Cardiac fibroblast (primary cell): Measurements from ENCODE around the gene ARHGEF1.

Experiments used
- DNase-seq, 2 donors: peaks; one replicate each; pipeline versions ENCODE4 v3.0.0 to v3.0.0-alpha.2; 2010; ENCODE audit warnings: low read depth in 2 of 2
- H3K4me3 ChIP-seq, 2 donors: replicated peaks in 1 of 2; 1 replicate in 1 of 2; 2 replicates in 1 of 2; pipeline ENCODE4 v1.5.1; 2011; ENCODE audit warnings: low read depth in 2 of 2, low read length in 2 of 2, mild to moderate bottlenecking in 2 of 2, moderate library complexity in 1 of 2
- CTCF ChIP-seq: IDR thresholded peaks from one replicate; pipeline ENCODE4 v1.5.1; 2011; ENCODE audit warnings: low read depth, mild to moderate bottlenecking, low read length, inconsistent platforms

ARHGEF1 gene

DNA sequence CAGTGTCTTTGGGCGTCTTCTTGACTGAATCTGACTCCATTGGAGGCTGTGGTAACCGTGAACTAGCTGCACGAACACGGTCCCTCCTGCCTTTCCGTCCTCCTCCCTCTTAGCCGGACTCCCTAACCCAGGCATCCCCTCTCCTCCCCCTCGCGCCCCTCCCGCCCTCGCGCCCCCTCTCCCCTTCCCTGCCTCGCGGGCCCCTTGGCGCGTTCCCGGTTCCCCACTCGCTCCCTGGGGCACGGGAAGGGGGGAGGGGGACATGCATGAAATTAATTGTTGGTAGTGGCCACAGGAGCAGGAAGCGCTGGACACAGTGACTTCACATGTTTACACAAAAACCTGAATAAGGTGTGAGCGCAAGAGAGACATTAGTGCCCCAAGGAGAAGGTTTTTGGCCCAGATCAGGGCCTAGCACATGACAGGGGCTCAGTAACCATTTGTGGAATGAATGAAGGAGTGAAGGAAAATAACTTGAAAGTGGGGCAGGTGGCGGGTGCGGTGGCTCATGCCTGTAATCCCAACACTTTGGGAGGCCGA lies 37.9 kb upstream of the ARHGEF1 start:
- DNase-seq, result no peak
- TF ChIP-seq CTCF, result no peak
- no peak overlapping the region for H3K4me3 ChIP-seq

DNA sequence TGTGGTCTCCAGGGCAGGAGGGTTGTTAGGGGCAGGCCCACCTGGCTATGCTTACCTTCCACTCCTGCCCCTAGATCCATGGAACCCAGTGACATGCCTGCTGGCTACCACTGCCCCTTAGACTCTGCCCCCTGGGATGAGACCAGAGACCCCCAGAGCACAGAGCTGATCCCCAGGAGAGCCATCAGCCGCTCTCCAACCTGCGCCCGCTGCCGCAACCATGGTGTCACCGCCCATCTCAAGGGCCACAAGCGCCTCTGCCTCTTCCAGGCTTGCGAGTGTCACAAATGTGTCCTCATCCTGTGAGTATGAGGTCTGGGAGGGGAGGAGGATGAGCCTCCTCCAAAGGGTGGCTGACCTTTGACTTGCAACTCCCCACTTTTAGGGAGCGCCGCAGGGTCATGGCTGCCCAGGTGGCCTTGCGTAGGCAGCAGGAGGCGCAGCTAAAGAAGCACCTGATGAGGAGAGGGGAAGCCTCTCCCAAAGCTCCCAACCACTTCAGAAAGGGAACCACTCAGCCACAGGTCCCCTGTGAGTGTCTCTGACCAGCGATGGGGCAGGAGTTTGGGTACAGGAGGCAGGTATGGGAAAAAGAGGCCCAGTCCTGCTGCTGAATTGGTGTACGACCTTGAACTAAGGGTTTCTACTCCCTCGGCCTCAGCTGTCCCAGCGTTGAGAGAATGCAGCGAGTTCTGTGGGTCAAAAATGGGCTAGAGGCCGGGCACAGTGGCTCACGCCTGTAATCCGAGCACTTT lies 35.5 kb upstream of the ARHGEF1 start:
- TF ChIP-seq CTCF, result no peak
- no peak for DNase-seq
- no peak overlapping the region for H3K4me3 ChIP-seq

DNA sequence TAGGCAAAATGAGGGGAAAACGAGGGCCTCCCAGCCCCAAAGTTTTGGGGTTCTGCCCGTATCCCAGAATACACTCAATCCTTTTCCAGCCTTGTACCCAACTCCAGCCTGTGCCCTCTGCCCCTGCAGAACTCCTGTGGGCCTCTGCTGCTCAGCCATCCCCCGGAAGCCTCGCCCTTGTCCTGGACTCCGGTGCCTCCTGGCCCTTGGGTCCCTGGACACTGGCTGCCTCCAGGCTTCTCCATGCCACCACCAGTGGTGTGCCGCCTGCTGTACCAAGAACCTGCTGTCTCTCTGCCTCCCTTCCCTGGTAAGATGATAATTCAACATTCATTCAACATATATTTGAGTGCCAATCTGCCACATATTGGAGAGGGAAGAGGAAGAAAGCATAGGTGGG lies 34.3 kb upstream of the ARHGEF1 start:
- H3K4me3 ChIP-seq, result no peak overlapping the region
- TF ChIP-seq CTCF, result no peak
- DNase-seq, result no peak

GRCh38 chr19:41849067-41849466 lies 33.9 kb upstream of the ARHGEF1 start:
- no peak overlapping the region for H3K4me3 ChIP-seq
- no peak for DNase-seq
- TF ChIP-seq CTCF, result no peak

GRCh38 chr19:41850381-41850780 lies 32.6 kb upstream of the ARHGEF1 start:
- H3K4me3 ChIP-seq, result no peak overlapping the region
- no peak for DNase-seq
- no peak for TF ChIP-seq CTCF

DNA sequence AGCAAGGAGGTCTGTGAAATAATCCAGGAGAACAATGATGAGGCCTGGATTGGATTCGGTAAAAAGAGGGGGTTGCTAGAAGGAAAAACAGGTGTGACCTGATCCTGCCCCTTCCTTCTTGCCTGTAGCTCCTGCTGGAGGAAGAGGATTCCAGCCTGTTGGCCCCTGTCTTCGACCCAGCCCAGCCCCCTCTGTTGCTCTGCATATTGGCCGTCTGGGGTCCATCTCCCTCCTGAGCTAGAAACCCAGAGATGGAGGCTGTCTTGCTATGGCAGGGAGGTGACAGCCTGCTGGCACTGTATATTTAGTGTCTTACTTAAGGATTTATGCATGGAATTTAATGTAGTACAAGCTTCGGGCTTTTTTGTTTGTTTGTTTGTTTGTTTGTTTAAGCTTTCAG lies 31.5 kb upstream of the ARHGEF1 start:
- DNase-seq, result no peak
- no peak overlapping the region for H3K4me3 ChIP-seq
- TF ChIP-seq CTCF, result no peak
